ENCODE measurements around the gene PPL. TPM values are rescaled to one million over a fixed set of nuclear protein-coding genes. Genes with fewer than 3 reads are reported as not detected.

Gene PPL
- total RNA-seq, 4 donors from 2014 or later = 52.2 to 246 (median 200) TPM

- Histone ChIP-seq H3K36me3 (peaks cover 0 to 58% (median 19%) of the 10 kb centered on the region in 3 donors), H3K27ac (no peak overlapping the region), H3K9me3 (no peaks in the 10 kb centered on the region), H3K4me3 (no peak overlapping the region), H3K4me1 (no peaks in the 10 kb centered on the region), H3K27me3 (no peaks in the 10 kb centered on the region)
- 77 to 82% methylated on average over 3 of the region's 3 CpGs for WGBS, 2 donors
- DNase-seq (ENCODE audit: low spot score in 2 of 2) = no peak
- TF ChIP-seq CTCF (IDR thresholded peaks at IDR 0.05) (no peak), POLR2A (IDR thresholded peaks at IDR 0.05) (no peak)
These were observed 72.2 kb downstream of the PPL start for GRCh38 chr16:4864728-4865127.

GRCh38 chr16:4862639-4863038 lies 74.3 kb downstream of the PPL start:
- H3K36me3 ChIP-seq = peaks cover 0 to 64% (median 27%) of the 10 kb centered on the region in 3 donors

GRCh38 chr16:4860727-4861342 lies 76.1 kb downstream of the PPL start:
- no peaks in the 10 kb centered on the region for H3K4me1 ChIP-seq
- no peak overlapping the region for H3K4me3 ChIP-seq
- DNase-seq (ENCODE audit: low spot score in 2 of 2) = no peak
- TF ChIP-seq POLR2A (IDR thresholded peaks at IDR 0.05) = no peak
- no peak for TF ChIP-seq EP300 (IDR thresholded peaks at IDR 0.05)
- TF ChIP-seq CTCF (IDR thresholded peaks at IDR 0.05) = no peak
- WGBS, 2 donors = 85 to 87% methylated on average over 14 of the region's 14 CpGs
- H3K27ac ChIP-seq = no peak overlapping the region
- peaks cover 0 to 82% (median 27%) of the 10 kb centered on the region in 3 donors for H3K36me3 ChIP-seq
- no peaks in the 10 kb centered on the region for H3K9me3 ChIP-seq
- no peaks in the 10 kb centered on the region for H3K27me3 ChIP-seq

More at GRCh38 chr16:4862639-4863038, 74.3 kb downstream of the PPL start:
- WGBS, 2 donors = 80 to 83% methylated on average over 5 of the region's 5 CpGs
- H3K4me3 ChIP-seq = no peak overlapping the region
- H3K27me3 ChIP-seq = no peaks in the 10 kb centered on the region
- H3K9me3 ChIP-seq = no peaks in the 10 kb centered on the region
- no peaks in the 10 kb centered on the region for H3K4me1 ChIP-seq
- no peak overlapping the region for H3K27ac ChIP-seq
- no peak for TF ChIP-seq CTCF (IDR thresholded peaks at IDR 0.05)
- TF ChIP-seq POLR2A (IDR thresholded peaks at IDR 0.05) = no peak
- no peak for TF ChIP-seq EP300 (IDR thresholded peaks at IDR 0.05)
- DNase-seq (ENCODE audit: low spot score in 2 of 2) = no peak

- Histone ChIP-seq H3K9me3 (no peaks in the 10 kb centered on the region), H3K4me3 (no peak overlapping the region), H3K36me3 (peaks cover 0 to 87% (median 27%) of the 10 kb centered on the region in 3 donors), H3K27ac (peak overlapping the region in 1 of 4 donors; percentile 44), H3K27me3 (no peaks in the 10 kb centered on the region), H3K4me1 (no peaks in the 10 kb centered on the region)
- WGBS, 2 donors = 81 to 90% methylated on average over 10 of the region's 10 CpGs
- no peak for DNase-seq (ENCODE audit: low spot score in 2 of 2)
- TF ChIP-seq EP300 (IDR thresholded peaks at IDR 0.05) = no peak
- TF ChIP-seq CTCF (IDR thresholded peaks at IDR 0.05) = no peak
- no peak for TF ChIP-seq POLR2A (IDR thresholded peaks at IDR 0.05)
These were observed 77.1 kb downstream of the PPL start for GRCh38 chr16:4859900-4860255.

GRCh38 chr16:4859190-4859899 lies 77.6 kb downstream of the PPL start:
- Histone ChIP-seq H3K27ac (peak overlapping the region in 2 of 4 donors; percentile 44 to 54), H3K9me3 (no peaks in the 10 kb centered on the region), H3K4me1 (no peaks in the 10 kb centered on the region), H3K36me3 (peaks cover 0 to 93% (median 31%) of the 10 kb centered on the region in 3 donors), H3K4me3 (no peak overlapping the region), H3K27me3 (no peaks in the 10 kb centered on the region)
- WGBS, 2 donors = 81% methylated on average over 17 of the region's 17 CpGs
- TF ChIP-seq CTCF (IDR thresholded peaks at IDR 0.05) (no peak), EP300 (IDR thresholded peaks at IDR 0.05) (no peak)
- no peak for DNase-seq (ENCODE audit: low spot score in 2 of 2)

Measured in tibial nerve (tissue), 4 donors.